ENCODE measurements around the gene MLX. TPM values are rescaled to one million over a fixed set of nuclear protein-coding genes. Genes with fewer than 3 reads are reported as not detected.
A peak's percentile ranks its signal among the peaks of the same experiment; 100 is the strongest.
"Not testable (repeated sequence)": the region's sequence is repeated elsewhere in the genome, so short reads cannot be mapped to it uniquely, and the experiment has no call there.

Gene MLX
- total and polyA plus RNA-seq, 7 donors: 24.7 to 129 (median 50.5) TPM

- Histone ChIP-seq H3K27me3 (no peaks in the 10 kb centered on the region), H3K9me3 (no peaks in the 10 kb centered on the region), H3K36me3 (peaks cover 0 to 5% (median 0%) of the 10 kb centered on the region in 4 donors), H3K4me3 (peak overlapping the region; percentile 65 to 81 (median 76)), H3K27ac (peak overlapping the region; percentile 84 to 87 (median 84)), H3K4me1 (peaks cover 0 to 30% (median 28%) of the 10 kb centered on the region in 4 donors)
- 25% methylated on average over 4 of the region's 4 CpGs for WGBS, 2 donors
- no peak for DNase-seq
- intact Hi-C loops (cut with DNase I): no loop called here
- TF ChIP-seq CTCF (IDR thresholded peaks at IDR 0.05): no peak
- TF ChIP-seq POLR2A (IDR thresholded peaks at IDR 0.05): no peak
- TF ChIP-seq EP300 (IDR thresholded peaks at IDR 0.05): no peak
- TF ChIP-seq POLR2AphosphoS5 (IDR thresholded peaks at IDR 0.05): no peak
These were observed 11.7 kb upstream of the MLX start for GRCh38 chr17:42555122-42555622.

- WGBS, 2 donors: 73 to 74% methylated on average over 5 of the region's 5 CpGs
These were observed 10.8 kb upstream of the MLX start for GRCh38 chr17:42555961-42556617.

GRCh38 chr17:42559075-42559474, 7.8 kb upstream of the MLX start:
- Histone ChIP-seq H3K36me3 (peaks cover 0 to 3% (median 0%) of the 10 kb centered on the region in 4 donors), H3K27ac (no peak overlapping the region), H3K27me3 (no peaks in the 10 kb centered on the region), H3K4me3 (no peak overlapping the region), H3K9me3 (no peaks in the 10 kb centered on the region), H3K4me1 (peaks cover 0 to 44% (median 36%) of the 10 kb centered on the region in 4 donors)
- no peak for DNase-seq
- intact Hi-C loops (cut with DNase I): no loop called here
- no peak for TF ChIP-seq EP300 (IDR thresholded peaks at IDR 0.05)
- no peak for TF ChIP-seq POLR2A (IDR thresholded peaks at IDR 0.05)
- no peak for TF ChIP-seq POLR2AphosphoS5 (IDR thresholded peaks at IDR 0.05)
- no peak for TF ChIP-seq CTCF (IDR thresholded peaks at IDR 0.05)
- WGBS, 2 donors: 43 to 84% methylated on average over 6 of the region's 6 CpGs

More at GRCh38 chr17:42555961-42556617, 10.8 kb upstream of the MLX start:
- H3K9me3 ChIP-seq; H3K27me3 ChIP-seq; intact Hi-C loops (cut with DNase I); H3K4me3 ChIP-seq; H3K36me3 ChIP-seq; DNase-seq: not testable (repeated sequence)
- Histone ChIP-seq H3K4me1 (peaks cover 0 to 32% (median 29%) of the 10 kb centered on the region in 4 donors), H3K27ac (peak overlapping the region in 2 of 4 donors; percentile 84 to 87)

- 84 to 85% methylated on average over 3 of the region's 3 CpGs for WGBS, 2 donors
- Histone ChIP-seq H3K36me3 (peaks cover 3 to 15% (median 10%) of the 10 kb centered on the region in 4 donors), H3K4me3 (no peak overlapping the region), H3K27ac (no peak overlapping the region), H3K9me3 (no peaks in the 10 kb centered on the region), H3K27me3 (no peaks in the 10 kb centered on the region), H3K4me1 (peaks cover 0 to 43% (median 39%) of the 10 kb centered on the region in 4 donors)
- TF ChIP-seq CTCF (IDR thresholded peaks at IDR 0.05): no peak
- TF ChIP-seq EP300 (IDR thresholded peaks at IDR 0.05): no peak
- TF ChIP-seq POLR2A (IDR thresholded peaks at IDR 0.05): no peak
- TF ChIP-seq POLR2AphosphoS5 (IDR thresholded peaks at IDR 0.05): no peak
- DNase-seq: no peak
- intact Hi-C loops (cut with DNase I): no loop called here
These were observed 6.7 kb upstream of the MLX start for GRCh38 chr17:42560246-42560645.

GRCh38 chr17:42561897-42562387, 5.0 kb upstream of the MLX start, which contains the start of gene COASY:
COASY (plus strand) TSS chr17:42562148; CDS start chr17:42562623, 475 bp downstream.
- intact Hi-C loops (cut with DNase I): no loop called here
- peak; percentile 71 to 94 (median 88) for TF ChIP-seq POLR2AphosphoS5 (IDR thresholded peaks at IDR 0.05)
- TF ChIP-seq CTCF (IDR thresholded peaks at IDR 0.05): no peak
- TF ChIP-seq POLR2A (IDR thresholded peaks at IDR 0.05): peak; percentile 45 to 51
- peak in 1 of 4 donors; percentile 70 for TF ChIP-seq EP300 (IDR thresholded peaks at IDR 0.05)
- H3K27ac ChIP-seq: peak within 1 kb of the TSS; percentile 81 to 90 (median 86)
- H3K36me3 ChIP-seq: peaks cover 7 to 24% (median 18%) of the 10 kb centered on the region in 4 donors
- 0% methylated on average over 26 of the region's 26 CpGs for WGBS, 2 donors
- DNase-seq: peak; percentile 99
- peak within 1 kb of the TSS; percentile 67 to 95 (median 80) for H3K4me3 ChIP-seq
- H3K4me1 ChIP-seq: peaks cover 0 to 43% (median 40%) of the 10 kb centered on the region in 4 donors
- H3K9me3 ChIP-seq: no peaks in the 10 kb centered on the region
- no peaks in the 10 kb centered on the region for H3K27me3 ChIP-seq
